DMS53 treated with DMSO at 0.1 percent for 48 hours (cell line): ENCODE measurements around the gene MED7.
A peak's percentile ranks its signal among the peaks of the same experiment; 100 is the strongest.

Experiments
- DNase-seq: peaks from one replicate; lab custom pipeline; 2025; ENCODE audit not compliant: unreplicated experiment; lab: John Stamatoyannopoulos, UW

MED7 gene

GRCh38 chr5:157164521-157164920, 21.9 kb upstream of the MED7 start:
- DNase-seq: no peak

GRCh38 chr5:157162919-157163510, 20.4 kb upstream of the MED7 start:
- no peak for DNase-seq

- DNase-seq: no peak
Observed at GRCh38 chr5:157161996-157162395, 19.3 kb upstream of the MED7 start.

- DNase-seq: no peak
Observed at GRCh38 chr5:157160001-157160400, 17.3 kb upstream of the MED7 start.

- DNase-seq: no peak
Observed at GRCh38 chr5:157159209-157159751, 16.6 kb upstream of the MED7 start.

GRCh38 chr5:157157293-157157891, 14.7 kb upstream of the MED7 start:
- no peak for DNase-seq

- no peak for DNase-seq
Observed at GRCh38 chr5:157155297-157155696, 12.6 kb upstream of the MED7 start.

GRCh38 chr5:157150995-157151394, 8.3 kb upstream of the MED7 start:
- no peak for DNase-seq

- DNase-seq: peak; percentile 64
Observed at GRCh38 chr5:157148734-157149615, 6.3 kb upstream of the MED7 start.

- peak; percentile 26 for DNase-seq
Observed at GRCh38 chr5:157143127-157143971, 684 bp upstream of the MED7 start.

GRCh38 chr5:157137691-157138090, 5.0 kb downstream of the MED7 start:
- DNase-seq: no peak

GRCh38 chr5:157132281-157132612, 10.4 kb downstream of the MED7 start:
- DNase-seq: no peak

GRCh38 chr5:157130925-157131324, 11.7 kb downstream of the MED7 start:
- peak; percentile 74 for DNase-seq

GRCh38 chr5:157121709-157122108, 21.0 kb downstream of the MED7 start:
- DNase-seq: no peak

GRCh38 chr5:157120102-157120501, 22.6 kb downstream of the MED7 start:
- no peak for DNase-seq

- DNase-seq: no peak
Observed at GRCh38 chr5:157116483-157116954, 26.1 kb downstream of the MED7 start.

- DNase-seq: no peak
Observed at GRCh38 chr5:157115502-157115901, 27.2 kb downstream of the MED7 start.

GRCh38 chr5:157115012-157115411, 27.7 kb downstream of the MED7 start:
- DNase-seq: no peak

- DNase-seq: no peak
Observed at GRCh38 chr5:157113002-157113401, 29.7 kb downstream of the MED7 start.

- DNase-seq: no peak
Observed at GRCh38 chr5:157109744-157110143, 32.9 kb downstream of the MED7 start.

- no peak for DNase-seq
Observed at GRCh38 chr5:157108976-157109375, 33.7 kb downstream of the MED7 start, which contains the start of gene HAVCR2. Gene HAVCR2 (minus strand): TSS chr5:157109044. CDS start chr5:157108983, 61 bp downstream.
